22Rv1 (cell line): ENCODE measurements around the gene IFITM2.
"Not testable (repeated sequence)": the region's sequence is repeated elsewhere in the genome, so short reads cannot be mapped to it uniquely, and the experiment has no call there.

ENCODE experiments used
- CTCF ChIP-seq: fragments of 450-650 bp; IDR thresholded peaks from 2 replicates; pipeline ENCODE4 v1.5.1; 2017; ENCODE audit warnings: mild to moderate bottlenecking
- ZFX ChIP-seq: fragments of 450-650 bp; IDR thresholded peaks from 2 replicates; pipeline ENCODE4 v1.6.1; 2017; ENCODE audit warnings: antibody characterized with exemption, borderline replicate concordance

GRCh38 chr11:308740-309665, 1.4 kb downstream of the IFITM2 start:
- not testable (repeated sequence) for TF ChIP-seq CTCF, ZFX
